HG02642 (cell line): ENCODE results near the gene AGBL5.

Experiments
- ATAC-seq: cut with Tn5 transposase; IDR thresholded peaks from one replicate; pipeline ENCODE4 v1.9.1; 2021; ENCODE audit warnings: mild to moderate bottlenecking; ENCODE audit not compliant: unreplicated experiment, poor library complexity

Gene AGBL5

GRCh38 chr2:27050996-27051901 is at the start of gene AGBL5:
TSS of gene AGBL5 (plus strand) at chr2:27051668. CDS start at chr2:27052959, 1,291 bp downstream.
- peak; percentile 68 for ATAC-seq

- no peak for ATAC-seq
These were observed 49.5 kb upstream of the AGBL5 start for GRCh38 chr2:27001950-27002349.

- no peak for ATAC-seq
These were observed 48.5 kb upstream of the AGBL5 start for GRCh38 chr2:27003007-27003406.

GRCh38 chr2:27003857-27004256 is 47.6 kb upstream of the AGBL5 start:
- no peak for ATAC-seq

GRCh38 chr2:27006602-27007415 is 44.7 kb upstream of the AGBL5 start:
- ATAC-seq = no peak

- ATAC-seq = no peak
These were observed 43.8 kb upstream of the AGBL5 start for GRCh38 chr2:27007416-27008374.

GRCh38 chr2:27008678-27009077 is 42.8 kb upstream of the AGBL5 start:
- ATAC-seq = no peak

GRCh38 chr2:27009083-27009482 is 42.4 kb upstream of the AGBL5 start:
- no peak for ATAC-seq

- ATAC-seq = no peak
These were observed 41.8 kb upstream of the AGBL5 start for GRCh38 chr2:27009716-27010115.

- no peak for ATAC-seq
These were observed 41.3 kb upstream of the AGBL5 start for GRCh38 chr2:27010139-27010538.

- ATAC-seq = no peak
These were observed 37.7 kb upstream of the AGBL5 start for GRCh38 chr2:27013738-27014137.

- ATAC-seq = no peak
These were observed 36.6 kb upstream of the AGBL5 start for GRCh38 chr2:27014771-27015433.

- ATAC-seq = no peak
These were observed 34.6 kb upstream of the AGBL5 start for GRCh38 chr2:27016801-27017325.

- ATAC-seq = no peak
These were observed 33.3 kb upstream of the AGBL5 start for GRCh38 chr2:27018142-27018541.

GRCh38 chr2:27019459-27019858 is 32.0 kb upstream of the AGBL5 start:
- no peak for ATAC-seq

- ATAC-seq = no peak
These were observed 31.3 kb upstream of the AGBL5 start for GRCh38 chr2:27019931-27020855.

- ATAC-seq = no peak
These were observed 30.0 kb upstream of the AGBL5 start for GRCh38 chr2:27021253-27022049.

- no peak for ATAC-seq
These were observed 27.7 kb upstream of the AGBL5 start for GRCh38 chr2:27023740-27024139.
